Erythroblast (primary cell): ENCODE data around the gene RSAD2.

ENCODE experiments used
- GATA1 ChIP-seq: IDR thresholded peaks from 2 replicates; pipeline ENCODE4 v1.6.1; 2011; ENCODE audit warnings: low read depth, mild to moderate bottlenecking, control low read depth, low read length, moderate library complexity
- POLR2A ChIP-seq: IDR thresholded peaks from 2 replicates; pipeline ENCODE4 v1.6.1; 2011; ENCODE audit warnings: mild to moderate bottlenecking, low read length

DNA sequence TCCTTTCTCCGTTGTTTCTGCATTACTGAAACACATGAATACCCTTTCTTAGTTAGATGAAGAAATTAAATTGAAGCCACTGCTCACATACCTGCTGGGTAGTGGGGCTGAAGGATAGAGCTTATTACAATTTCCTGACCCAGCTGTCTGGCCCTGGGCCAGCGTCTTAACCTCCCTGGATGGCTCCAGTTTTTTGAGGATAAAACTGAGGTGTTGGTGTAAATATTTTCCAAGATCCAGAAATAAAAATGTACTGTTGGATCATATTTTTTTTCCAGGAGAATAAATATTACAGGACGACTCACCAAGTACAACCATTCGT is 43.1 kb downstream of the RSAD2 start:
- TF ChIP-seq POLR2A (no peak), GATA1 (no peak)
